ENCODE data around the gene ZDHHC14.

ZDHHC14 gene

GRCh38 chr6:157535340-157536222 lies 154.6 kb downstream of the ZDHHC14 start:
- no peak overlapping the region for H3K4me3 ChIP-seq (ENCODE audit: low read depth, low read length)
- peak overlapping the region; percentile 9 for H3K27ac ChIP-seq
- H3K36me3 ChIP-seq (replicated peaks) = no peaks in the 10 kb centered on the region
- H3K27me3 ChIP-seq (replicated peaks) = no peaks in the 10 kb centered on the region
- DNase-seq = peak; percentile 11
- TF ChIP-seq, protein P1, sequence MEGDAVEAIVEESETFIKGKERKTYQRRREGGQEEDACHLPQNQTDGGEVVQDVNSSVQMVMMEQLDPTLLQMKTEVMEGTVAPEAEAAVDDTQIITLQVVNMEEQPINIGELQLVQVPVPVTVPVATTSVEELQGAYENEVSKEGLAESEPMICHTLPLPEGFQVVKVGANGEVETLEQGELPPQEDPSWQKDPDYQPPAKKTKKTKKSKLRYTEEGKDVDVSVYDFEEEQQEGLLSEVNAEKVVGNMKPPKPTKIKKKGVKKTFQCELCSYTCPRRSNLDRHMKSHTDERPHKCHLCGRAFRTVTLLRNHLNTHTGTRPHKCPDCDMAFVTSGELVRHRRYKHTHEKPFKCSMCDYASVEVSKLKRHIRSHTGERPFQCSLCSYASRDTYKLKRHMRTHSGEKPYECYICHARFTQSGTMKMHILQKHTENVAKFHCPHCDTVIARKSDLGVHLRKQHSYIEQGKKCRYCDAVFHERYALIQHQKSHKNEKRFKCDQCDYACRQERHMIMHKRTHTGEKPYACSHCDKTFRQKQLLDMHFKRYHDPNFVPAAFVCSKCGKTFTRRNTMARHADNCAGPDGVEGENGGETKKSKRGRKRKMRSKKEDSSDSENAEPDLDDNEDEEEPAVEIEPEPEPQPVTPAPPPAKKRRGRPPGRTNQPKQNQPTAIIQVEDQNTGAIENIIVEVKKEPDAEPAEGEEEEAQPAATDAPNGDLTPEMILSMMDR (IDR thresholded peaks at IDR 0.05; ENCODE audit: low read depth, low read length, missing control alignments) = no peak
- in situ Hi-C loops (cut with HindIII; ENCODE audit: low pct_ligation_motif_present, low sequenced_read_pairs) = no loop called here

DNA sequence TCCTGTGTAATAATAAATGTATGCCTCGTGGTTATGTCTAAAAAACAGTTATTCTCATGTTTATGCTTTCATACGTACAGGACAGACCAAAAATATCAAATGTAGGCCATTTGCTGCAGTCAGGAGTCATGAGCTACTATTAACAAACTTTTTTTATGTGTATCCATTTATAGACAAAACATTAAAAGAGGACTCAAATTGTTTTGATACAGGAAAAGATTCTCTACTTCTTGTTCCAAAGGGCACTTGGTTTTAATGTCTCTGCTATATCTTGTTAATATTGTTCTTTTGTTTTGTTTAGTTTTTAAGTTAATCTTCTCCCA lies 155.2 kb downstream of the ZDHHC14 start:
- in situ Hi-C loops (cut with HindIII; ENCODE audit: low pct_ligation_motif_present, low sequenced_read_pairs) = no loop called here
- H3K27ac ChIP-seq = peak overlapping the region; percentile 9
- no peak for DNase-seq
- TF ChIP-seq, protein P1 (IDR thresholded peaks at IDR 0.05; ENCODE audit: low read depth, low read length, missing control alignments) = no peak
- no peaks in the 10 kb centered on the region for H3K27me3 ChIP-seq (replicated peaks)
- no peak overlapping the region for H3K4me3 ChIP-seq (ENCODE audit: low read depth, low read length)
- no peaks in the 10 kb centered on the region for H3K36me3 ChIP-seq (replicated peaks)

DNA sequence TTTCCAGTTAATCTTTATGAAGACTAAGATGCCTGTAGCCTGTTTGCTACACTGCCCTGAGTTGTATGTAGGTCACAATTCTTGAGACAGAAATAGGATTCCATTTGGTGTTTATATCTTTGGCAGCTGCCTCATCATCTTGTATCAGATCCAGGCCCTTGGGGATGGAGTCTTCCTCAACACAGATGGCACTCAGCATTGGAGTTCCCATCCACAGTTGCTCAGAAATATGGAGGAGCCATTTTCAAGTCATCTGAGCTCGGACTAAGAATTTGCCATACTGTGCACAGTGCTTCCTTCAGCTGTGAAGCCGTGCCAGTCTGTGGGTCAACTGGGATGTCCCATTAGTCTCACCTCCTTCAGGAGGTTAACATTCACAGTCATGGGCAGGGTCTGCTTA lies 156.6 kb downstream of the ZDHHC14 start:
- H3K4me3 ChIP-seq (ENCODE audit: low read depth, low read length) = no peak overlapping the region
- no peak overlapping the region for H3K27ac ChIP-seq
- TF ChIP-seq, protein P1 (IDR thresholded peaks at IDR 0.05; ENCODE audit: low read depth, low read length, missing control alignments) = no peak
- H3K36me3 ChIP-seq (replicated peaks) = no peaks in the 10 kb centered on the region
- DNase-seq = no peak
- no peaks in the 10 kb centered on the region for H3K27me3 ChIP-seq (replicated peaks)
- in situ Hi-C loops (cut with HindIII; ENCODE audit: low pct_ligation_motif_present, low sequenced_read_pairs) = no loop called here

GRCh38 chr6:157538168-157538567 lies 157.2 kb downstream of the ZDHHC14 start:
- in situ Hi-C loops (cut with HindIII; ENCODE audit: low pct_ligation_motif_present, low sequenced_read_pairs) = no loop called here
- no peaks in the 10 kb centered on the region for H3K36me3 ChIP-seq (replicated peaks)
- no peak overlapping the region for H3K27ac ChIP-seq
- DNase-seq = no peak
- TF ChIP-seq, protein P1 (IDR thresholded peaks at IDR 0.05; ENCODE audit: low read depth, low read length, missing control alignments) = no peak
- H3K27me3 ChIP-seq (replicated peaks) = no peaks in the 10 kb centered on the region
- H3K4me3 ChIP-seq (ENCODE audit: low read depth, low read length) = no peak overlapping the region

DNA sequence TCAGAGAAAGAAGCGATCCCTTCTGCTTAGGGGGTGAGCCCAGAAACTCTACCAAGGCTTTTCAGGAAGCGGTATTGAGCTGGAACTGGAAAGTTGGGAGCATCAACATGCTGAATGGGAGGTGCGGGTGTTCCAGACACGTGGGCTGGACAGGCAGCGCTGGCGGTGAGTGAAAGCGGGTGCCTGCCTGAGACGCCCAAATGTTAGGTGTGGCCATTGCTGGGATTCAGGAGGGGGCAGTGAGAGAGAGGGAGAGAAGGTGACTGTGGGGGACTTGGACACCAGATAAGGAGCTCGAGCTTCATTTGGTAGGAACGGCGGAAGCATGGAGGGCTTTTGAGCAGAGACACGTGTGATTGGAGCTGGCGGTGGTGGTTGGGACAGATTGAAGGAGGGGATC lies 157.7 kb downstream of the ZDHHC14 start:
- Histone ChIP-seq H3K36me3 (replicated peaks) (no peaks in the 10 kb centered on the region), H3K4me3 (ENCODE audit: low read depth, low read length) (no peak overlapping the region), H3K27ac (no peak overlapping the region), H3K27me3 (replicated peaks) (no peaks in the 10 kb centered on the region)
- DNase-seq = no peak
- in situ Hi-C loops (cut with HindIII; ENCODE audit: low pct_ligation_motif_present, low sequenced_read_pairs) = no loop called here
- TF ChIP-seq, protein P1 (IDR thresholded peaks at IDR 0.05; ENCODE audit: low read depth, low read length, missing control alignments) = no peak

GRCh38 chr6:157539421-157539822 lies 158.4 kb downstream of the ZDHHC14 start:
- H3K27ac ChIP-seq = no peak overlapping the region
- H3K4me3 ChIP-seq (ENCODE audit: low read depth, low read length) = no peak overlapping the region
- TF ChIP-seq, protein P1 (IDR thresholded peaks at IDR 0.05; ENCODE audit: low read depth, low read length, missing control alignments) = no peak
- no peaks in the 10 kb centered on the region for H3K36me3 ChIP-seq (replicated peaks)
- no peaks in the 10 kb centered on the region for H3K27me3 ChIP-seq (replicated peaks)
- in situ Hi-C loops (cut with HindIII; ENCODE audit: low pct_ligation_motif_present, low sequenced_read_pairs) = no loop called here
- no peak for DNase-seq
